Measurements from ENCODE around the gene SCARB1. TPM values are rescaled to one million over a fixed set of nuclear protein-coding genes. Genes with fewer than 3 reads are reported as not detected.

The SCARB1 gene
- total and polyA plus RNA-seq, 7 experiments from 2014 or later, result 2.2 to 7.1 (median 4.0) TPM

GRCh38 chr12:124770728-124771127, 92.9 kb downstream of the SCARB1 start:
- Mint-ChIP-seq H3K27ac (no peak overlapping the region), H3K27me3 (peaks cover 4 to 21% (median 10%) of the 10 kb centered on the region in 5 donors), H3K4me1 (peaks cover 17 to 34% (median 22%) of the 10 kb centered on the region in 7 donors), H3K9me3 (peaks cover 0 to 3% (median 0%) of the 10 kb centered on the region in 11 donors), H3K36me3 (no peaks in the 10 kb centered on the region), H3K4me3 (no peak overlapping the region)
- ChIA-PET CTCF (interaction anchor here (0.7 to 2.2 kb wide), 6 partner anchors 11 to 734 kb away, joined by 3 to 25 read pairs (median 4); no protein-coding TSS in a partner anchor), POLR2A (no interaction called here)
- intact Hi-C loops (cut with micrococcal nuclease), result loop anchor here (5.0 to 10.0 kb wide), 6 partner anchors 58 to 863 kb away; partner anchors contain the start of genes NCOR2 (in 1 of the 2) and SCARB1 (in 1 of the 2)
- H3K9me3 ChIP-seq (ENCODE audit: control insufficient read depth in 2 of 3, low read length in 3 of 3), result no peaks in the 10 kb centered on the region
- no peaks in the 10 kb centered on the region for H3K27me3 ChIP-seq (ENCODE audit: control insufficient read depth in 2 of 2, insufficient read depth in 2 of 2, low read length in 2 of 2)
- no peaks in the 10 kb centered on the region for H3K36me3 ChIP-seq (ENCODE audit: control insufficient read depth in 2 of 3, insufficient read depth in 3 of 3, low read length in 3 of 3)
- no peak overlapping the region for H3K4me3 ChIP-seq (ENCODE audit: low read length)
- no peak for ATAC-seq
- no peak for DNase-seq
- H3K27ac ChIP-seq (ENCODE audit: low read depth, low read length), result no peak overlapping the region
- peaks cover 5 to 12% of the 10 kb centered on the region in 2 donors for H3K4me1 ChIP-seq (ENCODE audit: control insufficient read depth in 2 of 2, insufficient read depth in 2 of 2, low read length in 2 of 2)

DNA sequence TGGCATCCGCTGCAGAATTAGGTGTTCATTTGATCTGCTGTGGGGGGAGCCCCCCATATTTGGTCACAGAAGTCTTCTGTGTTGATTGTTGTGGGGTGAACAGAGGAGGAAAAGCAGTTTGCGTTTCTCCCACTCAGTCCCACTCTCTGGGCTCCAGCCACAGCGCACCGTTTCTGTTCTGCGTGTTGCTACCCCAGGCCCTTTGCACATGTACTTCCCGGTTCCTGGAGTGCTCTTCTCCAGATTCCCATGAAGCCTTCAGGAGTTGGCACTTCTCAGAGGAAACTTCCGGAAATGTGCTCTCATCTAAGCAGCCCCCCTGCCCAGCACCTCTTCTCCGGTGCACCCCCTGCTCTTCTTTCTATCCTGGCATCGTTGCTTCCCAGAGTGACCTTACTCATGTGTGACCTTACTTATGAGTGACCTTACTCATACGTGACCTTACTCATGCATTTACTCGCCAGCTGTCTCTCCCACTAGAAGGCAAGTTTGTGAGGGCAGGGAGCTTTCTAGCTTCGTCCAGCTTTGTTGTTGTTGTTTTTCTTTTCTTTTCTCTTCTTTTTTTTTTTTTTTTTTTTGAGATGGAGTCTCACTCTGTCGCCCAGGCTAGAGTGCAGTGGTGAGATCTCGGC, 93.7 kb downstream of the SCARB1 start:
- ChIA-PET POLR2A (no interaction called here), CTCF (interaction anchor here (0.8 to 2.2 kb wide), 4 partner anchors 468 to 737 kb away, joined by 3 to 25 read pairs (median 4); no protein-coding TSS in a partner anchor)

GRCh38 chr12:124769163-124769530, 94.5 kb downstream of the SCARB1 start:
- Mint-ChIP-seq H3K27me3 (peaks cover 4 to 21% (median 10%) of the 10 kb centered on the region in 5 donors), H3K4me1 (peaks cover 11 to 20% (median 13%) of the 10 kb centered on the region in 7 donors), H3K9me3 (peaks cover 0 to 18% (median 9%) of the 10 kb centered on the region in 11 donors), H3K27ac (no peak overlapping the region), H3K36me3 (peaks cover 0 to 7% (median 3%) of the 10 kb centered on the region in 5 donors), H3K4me3 (no peak overlapping the region)
- H3K36me3 ChIP-seq (ENCODE audit: control insufficient read depth in 2 of 3, insufficient read depth in 3 of 3, low read length in 3 of 3), result no peaks in the 10 kb centered on the region
- peaks cover 5% of the 10 kb centered on the region in 2 donors for H3K4me1 ChIP-seq (ENCODE audit: control insufficient read depth in 2 of 2, insufficient read depth in 2 of 2, low read length in 2 of 2)
- H3K27me3 ChIP-seq (ENCODE audit: control insufficient read depth in 2 of 2, insufficient read depth in 2 of 2, low read length in 2 of 2), result no peaks in the 10 kb centered on the region
- peaks cover 0 to 14% (median 6%) of the 10 kb centered on the region in 3 experiments for H3K9me3 ChIP-seq (ENCODE audit: control insufficient read depth in 2 of 3, low read length in 3 of 3)
- no peak overlapping the region for H3K27ac ChIP-seq (ENCODE audit: low read depth, low read length)
- intact Hi-C loops (cut with micrococcal nuclease), result loop anchor here (5.0 to 10.0 kb wide), 4 partner anchors 202 to 607 kb away; partner anchors contain the start of gene NCOR2 (in 1 of the 2)
- ATAC-seq (no peak), DNase-seq (no peak)
- ChIA-PET CTCF (interaction anchor here (0.8 to 1.5 kb wide), 3 partner anchors 730 to 736 kb away, joined by 3 to 5 read pairs (median 4); no protein-coding TSS in a partner anchor), POLR2A (no interaction called here)
- no peak overlapping the region for H3K4me3 ChIP-seq (ENCODE audit: low read length)

More for the DNA sequence above, 93.7 kb downstream of the SCARB1 start:
- no peak overlapping the region for H3K27ac ChIP-seq (ENCODE audit: low read depth, low read length)
- no peak for DNase-seq
- intact Hi-C loops (cut with micrococcal nuclease), result loop anchor here (5.0 to 10.0 kb wide), 9 partner anchors 58 to 863 kb away; partner anchors contain the start of genes NCOR2 (in 2 of the 2) and SCARB1 (in 1 of the 2)
- no peak overlapping the region for H3K4me3 Mint-ChIP-seq
- H3K36me3 ChIP-seq (ENCODE audit: control insufficient read depth in 2 of 3, insufficient read depth in 3 of 3, low read length in 3 of 3), result no peaks in the 10 kb centered on the region
- H3K9me3 ChIP-seq (ENCODE audit: control insufficient read depth in 2 of 3, low read length in 3 of 3), result peaks cover 0 to 7% (median 0%) of the 10 kb centered on the region in 3 experiments
- H3K9me3 Mint-ChIP-seq, result peaks cover 0 to 10% (median 3%) of the 10 kb centered on the region in 11 donors
- peaks cover 0 to 3% (median 0%) of the 10 kb centered on the region in 5 donors for H3K36me3 Mint-ChIP-seq
- H3K27me3 ChIP-seq (ENCODE audit: control insufficient read depth in 2 of 2, insufficient read depth in 2 of 2, low read length in 2 of 2), result no peaks in the 10 kb centered on the region
- H3K4me1 Mint-ChIP-seq, result peaks cover 15 to 27% (median 22%) of the 10 kb centered on the region in 7 donors
- peak overlapping the region in 1 of 9 donors; percentile 23 for H3K27ac Mint-ChIP-seq
- peaks cover 5 to 9% of the 10 kb centered on the region in 2 donors for H3K4me1 ChIP-seq (ENCODE audit: control insufficient read depth in 2 of 2, insufficient read depth in 2 of 2, low read length in 2 of 2)
- H3K27me3 Mint-ChIP-seq, result peaks cover 4 to 21% (median 10%) of the 10 kb centered on the region in 5 donors
- no peak overlapping the region for H3K4me3 ChIP-seq (ENCODE audit: low read length)
- no peak for ATAC-seq

DNA sequence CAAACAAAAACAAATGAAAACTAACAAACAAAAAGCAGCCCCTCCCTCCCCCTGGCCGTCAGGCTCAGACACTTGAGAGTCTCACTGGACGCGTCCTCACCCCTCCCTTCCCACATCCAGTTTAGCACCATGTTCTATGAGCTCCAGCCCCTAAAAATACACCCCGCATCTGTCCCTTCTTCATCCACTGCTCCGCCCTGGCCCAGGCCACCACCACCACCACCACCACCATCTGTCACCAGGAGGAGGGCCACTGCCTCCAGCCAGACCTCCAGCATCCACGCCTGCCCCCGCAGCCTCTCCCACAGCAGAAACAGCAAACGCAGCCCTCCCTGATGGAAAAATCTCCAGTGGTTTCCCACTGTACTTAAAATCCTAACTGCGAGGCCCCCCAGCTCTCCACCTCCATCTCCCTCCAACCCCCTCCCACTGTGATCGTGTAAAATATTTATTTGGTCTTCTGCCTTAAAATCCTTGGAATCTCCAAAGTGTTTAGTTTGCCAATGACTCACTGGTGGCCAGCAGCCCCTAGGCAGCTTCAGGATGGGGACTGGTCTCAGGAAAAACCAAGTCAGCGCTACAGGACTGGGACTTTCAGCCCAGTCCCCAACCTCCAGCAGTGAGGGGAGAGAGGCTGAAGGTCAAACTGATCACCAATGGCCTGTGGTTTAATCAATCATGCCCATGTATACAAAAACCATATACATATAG, 95.1 kb downstream of the SCARB1 start:
- Mint-ChIP-seq H3K27ac (no peak overlapping the region), H3K36me3 (peaks cover 0 to 9% (median 3%) of the 10 kb centered on the region in 5 donors), H3K4me3 (no peak overlapping the region), H3K27me3 (peaks cover 4 to 21% (median 10%) of the 10 kb centered on the region in 5 donors), H3K9me3 (peaks cover 0 to 20% (median 10%) of the 10 kb centered on the region in 11 donors), H3K4me1 (peaks cover 11 to 20% (median 13%) of the 10 kb centered on the region in 7 donors)
- CTCF ChIA-PET, result interaction anchor here (0.7 to 1.5 kb wide), 4 partner anchors 111 to 738 kb away, joined by 3 to 5 read pairs (median 4); no protein-coding TSS in a partner anchor
- Histone ChIP-seq H3K27me3 (ENCODE audit: control insufficient read depth in 2 of 2, insufficient read depth in 2 of 2, low read length in 2 of 2) (no peaks in the 10 kb centered on the region), H3K36me3 (ENCODE audit: control insufficient read depth in 2 of 3, insufficient read depth in 3 of 3, low read length in 3 of 3) (no peaks in the 10 kb centered on the region), H3K27ac (ENCODE audit: low read depth, low read length) (no peak overlapping the region), H3K9me3 (ENCODE audit: control insufficient read depth in 2 of 3, low read length in 3 of 3) (peaks cover 0 to 14% (median 6%) of the 10 kb centered on the region in 3 experiments), H3K4me3 (ENCODE audit: low read length) (no peak overlapping the region), H3K4me1 (ENCODE audit: control insufficient read depth in 2 of 2, insufficient read depth in 2 of 2, low read length in 2 of 2) (peaks cover 5% of the 10 kb centered on the region in 2 donors)
- POLR2A ChIA-PET, result no interaction called here
- DNase-seq, result no peak
- ATAC-seq, result no peak
- intact Hi-C loops (cut with micrococcal nuclease), result loop anchor here (5.0 to 10.0 kb wide), 4 partner anchors 201 to 606 kb away; partner anchors contain the start of gene NCOR2 (in 1 of the 2)

GRCh38 chr12:124767066-124767821, 96.4 kb downstream of the SCARB1 start:
- Mint-ChIP-seq H3K36me3 (peaks cover 0 to 10% (median 3%) of the 10 kb centered on the region in 5 donors), H3K4me3 (peak overlapping the region in 1 of 10 donors; percentile 20), H3K4me1 (peaks cover 10 to 20% (median 13%) of the 10 kb centered on the region in 7 donors), H3K9me3 (peaks cover 0 to 20% (median 10%) of the 10 kb centered on the region in 11 donors), H3K27ac (peak overlapping the region in 6 of 9 donors; percentile 9 to 81 (median 30)), H3K27me3 (peaks cover 4 to 20% (median 6%) of the 10 kb centered on the region in 5 donors)
- H3K36me3 ChIP-seq (ENCODE audit: control insufficient read depth in 2 of 3, insufficient read depth in 3 of 3, low read length in 3 of 3), result no peaks in the 10 kb centered on the region
- ATAC-seq, result peak; percentile 93
- ChIA-PET POLR2A (no interaction called here), CTCF (interaction anchor here (0.6 to 4.8 kb wide), 9 partner anchors 12 to 736 kb away, joined by 3 to 23 read pairs (median 3); no protein-coding TSS in a partner anchor)
- H3K4me1 ChIP-seq (ENCODE audit: control insufficient read depth in 2 of 2, insufficient read depth in 2 of 2, low read length in 2 of 2), result peaks cover 5% of the 10 kb centered on the region in 2 donors
- H3K27ac ChIP-seq (ENCODE audit: low read depth, low read length), result no peak overlapping the region
- no peaks in the 10 kb centered on the region for H3K27me3 ChIP-seq (ENCODE audit: control insufficient read depth in 2 of 2, insufficient read depth in 2 of 2, low read length in 2 of 2)
- peak; percentile 66 to 89 (median 82) for DNase-seq
- H3K9me3 ChIP-seq (ENCODE audit: control insufficient read depth in 2 of 3, low read length in 3 of 3), result peaks cover 0 to 14% (median 6%) of the 10 kb centered on the region in 3 experiments
- intact Hi-C loops (cut with micrococcal nuclease), result loop anchor here (1.0 to 10.0 kb wide), 7 partner anchors 200 to 731 kb away; partner anchors contain the start of gene NCOR2 (in 1 of the 2)
- H3K4me3 ChIP-seq (ENCODE audit: low read length), result no peak overlapping the region
